Measurements from ENCODE around the gene NT5C1A.

Gene NT5C1A

GRCh38 chr1:39680751-39681150 is 8.8 kb upstream of the NT5C1A start:
- no peak overlapping the region for H3K27ac ChIP-seq
- no peak for TF ChIP-seq ZFX (IDR thresholded peaks at IDR 0.05; ENCODE audit: borderline replicate concordance)
- TF ChIP-seq, protein P1, sequence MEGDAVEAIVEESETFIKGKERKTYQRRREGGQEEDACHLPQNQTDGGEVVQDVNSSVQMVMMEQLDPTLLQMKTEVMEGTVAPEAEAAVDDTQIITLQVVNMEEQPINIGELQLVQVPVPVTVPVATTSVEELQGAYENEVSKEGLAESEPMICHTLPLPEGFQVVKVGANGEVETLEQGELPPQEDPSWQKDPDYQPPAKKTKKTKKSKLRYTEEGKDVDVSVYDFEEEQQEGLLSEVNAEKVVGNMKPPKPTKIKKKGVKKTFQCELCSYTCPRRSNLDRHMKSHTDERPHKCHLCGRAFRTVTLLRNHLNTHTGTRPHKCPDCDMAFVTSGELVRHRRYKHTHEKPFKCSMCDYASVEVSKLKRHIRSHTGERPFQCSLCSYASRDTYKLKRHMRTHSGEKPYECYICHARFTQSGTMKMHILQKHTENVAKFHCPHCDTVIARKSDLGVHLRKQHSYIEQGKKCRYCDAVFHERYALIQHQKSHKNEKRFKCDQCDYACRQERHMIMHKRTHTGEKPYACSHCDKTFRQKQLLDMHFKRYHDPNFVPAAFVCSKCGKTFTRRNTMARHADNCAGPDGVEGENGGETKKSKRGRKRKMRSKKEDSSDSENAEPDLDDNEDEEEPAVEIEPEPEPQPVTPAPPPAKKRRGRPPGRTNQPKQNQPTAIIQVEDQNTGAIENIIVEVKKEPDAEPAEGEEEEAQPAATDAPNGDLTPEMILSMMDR (IDR thresholded peaks at IDR 0.05): no peak

DNA sequence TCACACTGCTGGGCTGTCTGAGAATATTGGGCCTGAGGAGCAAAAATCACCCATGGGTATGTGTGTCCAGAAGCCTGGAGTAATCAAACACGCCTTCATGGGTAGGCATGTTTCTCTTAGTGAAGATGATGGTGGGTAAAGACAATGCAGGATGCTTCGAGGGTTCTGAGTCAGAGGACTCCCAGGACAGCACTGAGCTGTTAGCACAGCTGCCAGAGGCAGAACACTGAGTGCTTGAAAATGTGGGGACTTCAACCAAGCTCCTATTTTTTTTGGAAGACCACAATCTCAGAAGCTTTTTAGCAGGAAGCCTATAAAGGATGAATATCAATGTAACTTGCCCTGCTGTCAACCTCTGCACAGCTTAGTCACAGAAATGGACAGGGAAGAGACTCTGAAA is 7.9 kb upstream of the NT5C1A start:
- H3K27ac ChIP-seq: no peak overlapping the region
- TF ChIP-seq ZFX (IDR thresholded peaks at IDR 0.05; ENCODE audit: borderline replicate concordance): no peak
- TF ChIP-seq, protein P1 (IDR thresholded peaks at IDR 0.05): no peak

DNA sequence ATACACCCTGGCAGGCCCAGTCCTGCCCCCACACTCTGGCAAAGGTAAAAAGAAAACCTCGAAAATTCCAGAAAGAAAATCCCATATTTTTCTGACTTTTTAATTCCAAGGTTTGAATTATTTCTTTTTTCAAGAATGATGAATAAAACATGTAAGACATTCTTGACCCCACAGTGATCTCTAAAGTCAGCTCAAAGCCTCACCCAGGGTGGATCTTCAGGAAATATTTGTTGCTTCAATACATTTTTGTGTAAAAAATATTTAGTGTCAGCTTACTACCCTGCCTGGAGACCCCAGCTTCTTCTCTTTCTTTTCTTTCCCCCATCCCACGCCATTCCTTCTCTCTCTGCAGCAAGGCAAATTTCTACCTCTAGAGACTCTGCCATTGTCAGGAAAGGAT is 7.0 kb upstream of the NT5C1A start:
- H3K27ac ChIP-seq: no peak overlapping the region
- TF ChIP-seq, protein P1 (IDR thresholded peaks at IDR 0.05): no peak
- no peak for TF ChIP-seq ZFX (IDR thresholded peaks at IDR 0.05; ENCODE audit: borderline replicate concordance)

GRCh38 chr1:39677645-39678044 is 5.7 kb upstream of the NT5C1A start:
- no peak overlapping the region for H3K27ac ChIP-seq
- TF ChIP-seq, protein P1 (IDR thresholded peaks at IDR 0.05): no peak
- no peak for TF ChIP-seq ZFX (IDR thresholded peaks at IDR 0.05; ENCODE audit: borderline replicate concordance)

DNA sequence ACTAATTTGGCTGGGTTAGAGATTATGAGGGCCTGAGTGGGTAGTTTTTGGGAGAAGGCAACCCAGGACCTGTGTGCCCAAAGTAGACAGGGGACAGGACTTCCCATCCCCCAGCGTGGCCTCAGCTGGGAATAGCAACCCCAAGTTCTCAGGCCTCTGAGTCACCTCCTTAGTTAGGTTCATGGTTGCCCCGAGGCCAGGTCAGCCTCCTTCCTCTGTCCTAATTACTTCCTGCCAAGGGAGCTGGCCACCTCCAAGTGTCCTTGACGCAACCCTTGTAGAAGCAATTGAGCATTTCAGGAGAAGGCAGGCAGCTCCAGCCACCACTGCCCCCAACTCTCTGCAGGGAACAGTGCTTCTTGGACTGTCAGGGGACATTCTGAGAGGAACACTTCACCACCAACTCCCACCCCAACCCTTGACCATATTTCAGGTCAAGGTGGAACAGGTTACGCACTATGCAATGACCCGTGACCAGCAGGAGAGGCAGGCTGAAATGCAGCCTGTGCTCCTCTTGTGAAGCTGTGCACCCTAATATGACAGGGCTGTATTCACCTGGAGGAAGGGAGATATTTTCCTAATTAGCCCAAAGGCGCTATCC is 5.1 kb upstream of the NT5C1A start:
- TF ChIP-seq, protein P1 (IDR thresholded peaks at IDR 0.05): no peak
- no peak for TF ChIP-seq ZFX (IDR thresholded peaks at IDR 0.05; ENCODE audit: borderline replicate concordance)
- no peak overlapping the region for H3K27ac ChIP-seq

- H3K27ac ChIP-seq: no peak overlapping the region
- TF ChIP-seq, protein P1 (IDR thresholded peaks at IDR 0.05): no peak
- no peak for TF ChIP-seq ZFX (IDR thresholded peaks at IDR 0.05; ENCODE audit: borderline replicate concordance)
Observed at GRCh38 chr1:39675220-39675619, 3.3 kb upstream of the NT5C1A start.

DNA sequence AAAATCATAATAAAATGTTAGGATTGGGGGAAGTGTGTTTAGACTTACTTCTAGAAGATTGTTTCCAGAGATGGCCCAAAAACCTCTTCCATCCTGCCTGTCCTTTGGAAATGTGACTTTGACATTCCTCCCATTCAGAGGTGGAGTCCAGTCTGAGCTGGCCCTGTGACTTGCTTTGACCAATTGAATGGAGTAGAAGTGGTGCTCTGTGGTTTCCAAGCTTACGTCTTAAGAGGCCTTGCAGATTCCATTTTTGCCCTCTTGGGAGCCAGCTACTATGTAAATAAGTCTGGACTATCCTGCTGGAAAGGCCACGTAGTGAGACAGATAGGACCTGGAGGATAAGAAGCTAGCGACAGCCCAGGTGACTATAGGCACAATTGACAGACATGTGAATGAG is 1.3 kb upstream of the NT5C1A start:
- TF ChIP-seq ZFX (IDR thresholded peaks at IDR 0.05; ENCODE audit: borderline replicate concordance): no peak
- TF ChIP-seq, protein P1 (IDR thresholded peaks at IDR 0.05): no peak
- H3K27ac ChIP-seq: no peak overlapping the region

Data from 22Rv1 (cell line).